Stomach smooth muscle (tissue), 2 donors: Measurements from ENCODE around the gene USP38.

Experiments
- H3K27ac ChIP-seq: one replicate; pipeline ENCODE4 v1.7.0; 2013; ENCODE audit warnings: mild to moderate bottlenecking, low read length, inconsistent platforms
- H3K27me3 ChIP-seq, 2 donors: one replicate each; pipeline ENCODE4 v1.7.0; 2013; ENCODE audit warnings: low read length in 2 of 2; ENCODE audit not compliant: insufficient read depth in 2 of 2, control insufficient read depth in 1 of 2
- H3K36me3 ChIP-seq, 2 donors: one replicate each; pipeline ENCODE4 v1.7.0; 2013; ENCODE audit warnings: low read length in 2 of 2; ENCODE audit not compliant: control insufficient read depth in 2 of 2, insufficient read depth in 2 of 2
- H3K4me1 ChIP-seq: one replicate; pipeline ENCODE4 v1.7.0; 2013; ENCODE audit warnings: low read length; ENCODE audit not compliant: control insufficient read depth, insufficient read depth
- H3K4me3 ChIP-seq, 2 donors: one replicate each; pipeline ENCODE4 v1.7.0; 2013; ENCODE audit warnings: low read length in 2 of 2
- H3K9ac ChIP-seq, 2 donors: one replicate each; pipeline ENCODE4 v1.7.0; 2013; ENCODE audit warnings: low read length in 2 of 2, mild to moderate bottlenecking in 1 of 2
- H3K9me3 ChIP-seq, 2 donors: one replicate each; pipeline ENCODE4 v1.7.0; 2013; ENCODE audit warnings: low read length in 2 of 2; ENCODE audit not compliant: control insufficient read depth in 2 of 2
- donor health status: healthy.
- donor health status: Pancreatic carcinoma.

Gene USP38

GRCh38 chr4:143243041-143243440 is 58.3 kb downstream of the USP38 start:
- no peaks in the 10 kb centered on the region for H3K9me3 ChIP-seq
- no peak overlapping the region for H3K4me3 ChIP-seq
- no peaks in the 10 kb centered on the region for H3K36me3 ChIP-seq
- no peak overlapping the region for H3K27ac ChIP-seq
- no peaks in the 10 kb centered on the region for H3K27me3 ChIP-seq
- H3K4me1 ChIP-seq = peaks cover 9% of the 10 kb centered on the region
- no peak overlapping the region for H3K9ac ChIP-seq

DNA sequence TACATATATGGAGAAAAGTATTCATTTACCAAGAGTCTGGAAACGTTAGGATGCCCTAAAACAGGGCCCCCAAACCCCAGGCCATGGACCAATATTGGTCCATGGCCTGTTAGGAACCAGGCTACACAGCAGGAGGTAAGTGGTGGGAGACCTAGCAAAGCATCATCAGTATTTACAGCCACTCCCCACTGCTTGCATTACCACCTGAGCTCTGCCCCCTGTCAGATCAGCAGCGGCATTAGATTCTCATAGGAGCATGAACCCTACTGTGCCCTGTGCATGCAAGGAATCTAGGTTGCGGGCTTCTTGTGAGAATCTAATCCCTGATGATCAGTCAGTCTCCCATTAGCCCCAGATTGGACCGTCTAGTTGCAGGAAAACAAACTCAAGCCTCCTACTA is 62.3 kb downstream of the USP38 start:
- Histone ChIP-seq H3K9me3 (no peaks in the 10 kb centered on the region), H3K27me3 (no peaks in the 10 kb centered on the region), H3K9ac (no peak overlapping the region), H3K36me3 (no peaks in the 10 kb centered on the region), H3K4me3 (no peak overlapping the region), H3K4me1 (peaks cover 8% of the 10 kb centered on the region), H3K27ac (no peak overlapping the region)

DNA sequence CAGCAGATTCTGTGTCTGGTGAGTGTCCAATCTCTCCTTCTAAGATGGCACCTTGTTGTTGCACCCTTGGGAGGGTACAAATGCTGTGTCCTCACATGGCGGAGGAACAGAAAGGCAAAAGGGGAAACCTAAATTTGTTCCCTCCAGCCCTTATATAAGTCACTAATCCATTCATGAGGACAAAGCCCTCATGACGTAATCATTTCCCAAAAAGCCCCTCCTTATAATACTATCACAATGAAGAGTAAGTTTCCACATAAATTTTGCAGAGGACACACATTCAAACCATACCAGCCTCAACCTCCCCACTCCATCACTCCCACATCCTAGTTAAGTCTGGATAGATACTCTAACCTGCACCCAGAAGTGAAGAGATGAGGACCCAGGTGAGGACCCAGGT is 63.1 kb downstream of the USP38 start:
- no peak overlapping the region for H3K27ac ChIP-seq
- H3K4me3 ChIP-seq = no peak overlapping the region
- peaks cover 7% of the 10 kb centered on the region for H3K4me1 ChIP-seq
- H3K9ac ChIP-seq = no peak overlapping the region
- H3K9me3 ChIP-seq = no peaks in the 10 kb centered on the region
- no peaks in the 10 kb centered on the region for H3K36me3 ChIP-seq
- H3K27me3 ChIP-seq = no peaks in the 10 kb centered on the region

- Histone ChIP-seq H3K27ac (no peak overlapping the region), H3K36me3 (no peaks in the 10 kb centered on the region), H3K4me1 (peaks cover 7% of the 10 kb centered on the region), H3K9ac (no peak overlapping the region), H3K4me3 (no peak overlapping the region), H3K9me3 (no peaks in the 10 kb centered on the region), H3K27me3 (no peaks in the 10 kb centered on the region)
Measured at GRCh38 chr4:143248827-143249226, 64.1 kb downstream of the USP38 start.

- Histone ChIP-seq H3K4me1 (peaks cover 7% of the 10 kb centered on the region), H3K9me3 (no peaks in the 10 kb centered on the region), H3K9ac (no peak overlapping the region), H3K4me3 (peak overlapping the region; percentile 0 to 31), H3K27ac (no peak overlapping the region), H3K27me3 (no peaks in the 10 kb centered on the region), H3K36me3 (no peaks in the 10 kb centered on the region)
Measured at GRCh38 chr4:143250617-143251016, 65.9 kb downstream of the USP38 start.

DNA sequence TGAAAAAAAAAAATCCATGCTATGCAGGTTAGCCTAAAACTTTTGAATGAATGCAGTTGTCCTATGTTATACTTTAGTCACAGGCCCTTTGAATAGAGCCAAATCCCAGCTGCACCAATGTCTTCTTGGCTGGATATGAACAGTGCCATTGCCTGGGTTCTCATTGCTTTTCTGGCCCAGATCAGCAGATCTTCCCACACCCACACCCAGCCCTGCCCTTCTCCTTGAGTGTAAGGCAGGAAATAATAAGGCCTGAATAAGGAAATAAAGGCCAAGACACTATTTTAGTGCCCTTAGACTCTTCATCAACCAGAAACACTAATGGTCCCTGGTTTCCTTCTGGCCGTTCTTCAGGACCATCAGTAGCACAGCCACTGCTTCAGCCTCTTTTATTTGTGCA is 66.6 kb downstream of the USP38 start:
- H3K27me3 ChIP-seq = no peaks in the 10 kb centered on the region
- H3K9me3 ChIP-seq = no peaks in the 10 kb centered on the region
- no peak overlapping the region for H3K4me3 ChIP-seq
- no peaks in the 10 kb centered on the region for H3K36me3 ChIP-seq
- H3K27ac ChIP-seq = no peak overlapping the region
- no peak overlapping the region for H3K9ac ChIP-seq
- peaks cover 7% of the 10 kb centered on the region for H3K4me1 ChIP-seq

GRCh38 chr4:143251779-143252178 is 67.1 kb downstream of the USP38 start:
- Histone ChIP-seq H3K4me1 (peaks cover 7% of the 10 kb centered on the region), H3K9me3 (no peaks in the 10 kb centered on the region), H3K36me3 (no peaks in the 10 kb centered on the region), H3K27me3 (no peaks in the 10 kb centered on the region), H3K9ac (no peak overlapping the region), H3K4me3 (no peak overlapping the region), H3K27ac (no peak overlapping the region)

DNA sequence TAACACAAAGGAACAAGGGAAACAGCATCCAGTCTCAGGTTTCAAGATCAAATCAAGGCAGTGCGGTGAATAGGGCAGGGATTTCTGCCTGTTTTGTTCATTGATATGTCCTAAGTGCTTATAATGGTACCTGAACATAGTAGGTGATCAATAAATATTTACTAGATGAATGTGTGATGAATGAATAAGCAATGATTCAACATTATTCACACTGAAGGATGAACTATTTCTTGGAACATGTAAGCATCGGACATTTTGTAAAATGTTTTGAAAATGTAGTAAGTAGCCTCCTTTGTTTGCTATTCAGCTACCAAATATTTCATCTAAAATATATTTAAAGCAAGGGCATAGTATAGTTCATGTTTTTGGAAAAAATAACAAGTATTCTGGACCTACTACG is 67.8 kb downstream of the USP38 start:
- Histone ChIP-seq H3K9me3 (no peaks in the 10 kb centered on the region), H3K9ac (no peak overlapping the region), H3K36me3 (no peaks in the 10 kb centered on the region), H3K4me3 (no peak overlapping the region), H3K27ac (no peak overlapping the region), H3K4me1 (peaks cover 7% of the 10 kb centered on the region), H3K27me3 (no peaks in the 10 kb centered on the region)

- Histone ChIP-seq H3K27me3 (no peaks in the 10 kb centered on the region), H3K9me3 (no peaks in the 10 kb centered on the region), H3K4me3 (no peak overlapping the region), H3K27ac (no peak overlapping the region), H3K4me1 (peaks cover 7% of the 10 kb centered on the region), H3K9ac (no peak overlapping the region), H3K36me3 (no peaks in the 10 kb centered on the region)
Measured at GRCh38 chr4:143253166-143253565, 68.4 kb downstream of the USP38 start.

GRCh38 chr4:143254491-143255226 is 69.9 kb downstream of the USP38 start:
- Histone ChIP-seq H3K27ac (no peak overlapping the region), H3K4me1 (peaks cover 7% of the 10 kb centered on the region), H3K9me3 (no peaks in the 10 kb centered on the region), H3K36me3 (no peaks in the 10 kb centered on the region), H3K9ac (no peak overlapping the region), H3K4me3 (no peak overlapping the region), H3K27me3 (no peaks in the 10 kb centered on the region)

GRCh38 chr4:143256456-143256855 is 71.7 kb downstream of the USP38 start:
- Histone ChIP-seq H3K9ac (no peak overlapping the region), H3K4me3 (no peak overlapping the region), H3K4me1 (no peaks in the 10 kb centered on the region), H3K27ac (no peak overlapping the region), H3K36me3 (no peaks in the 10 kb centered on the region), H3K9me3 (no peaks in the 10 kb centered on the region), H3K27me3 (no peaks in the 10 kb centered on the region)
